Neuronal stem cell (in vitro differentiated cells): Measurements from ENCODE around the gene FAM8A1.

Source experiments
- DNase-seq: peaks from one replicate; pipeline ENCODE4 v3.0.0-alpha.2; 2013; ENCODE audit warnings: low spot score
- H2AFZ ChIP-seq: one replicate; pipeline ENCODE4 v1.6.1; 2013; ENCODE audit warnings: mild to moderate bottlenecking, low read length, inconsistent platforms
- H2AK5ac ChIP-seq: 2 replicates; pipeline ENCODE4 v1.6.1; 2013; ENCODE audit warnings: low read depth, mild to moderate bottlenecking, inconsistent platforms, low read length, moderate library complexity, mixed read lengths
- H2BK120ac ChIP-seq: 2 replicates; pipeline ENCODE4 v1.6.1; 2013; ENCODE audit warnings: low read depth, mild to moderate bottlenecking, inconsistent platforms, low read length, moderate library complexity, mixed read lengths
- H2BK12ac ChIP-seq: one replicate; pipeline ENCODE4 v1.6.1; 2013; ENCODE audit warnings: low read length, inconsistent platforms
- H2BK15ac ChIP-seq: 2 replicates; pipeline ENCODE4 v1.6.1; 2013; ENCODE audit warnings: mild to moderate bottlenecking, low read length, inconsistent platforms, mixed read lengths
- H2BK5ac ChIP-seq: one replicate; pipeline ENCODE4 v1.6.1; 2013; ENCODE audit warnings: inconsistent platforms, mild to moderate bottlenecking, low read length, moderate library complexity
- H3K14ac ChIP-seq: one replicate; pipeline ENCODE4 v1.6.1; 2013; ENCODE audit warnings: low read length, inconsistent platforms
- H3K18ac ChIP-seq: 2 replicates; pipeline ENCODE4 v1.6.1; 2013; ENCODE audit warnings: low read length, inconsistent platforms
- H3K23ac ChIP-seq: 2 replicates; pipeline ENCODE4 v1.6.1; 2013; ENCODE audit warnings: low read depth, mild to moderate bottlenecking, mixed read lengths, low read length, inconsistent platforms; ENCODE audit not compliant: poor library complexity
- H3K27ac ChIP-seq: replicated peaks from 3 replicates; pipeline ENCODE4 v1.5.1; 2013; ENCODE audit warnings: low read length, inconsistent platforms
- H3K27me3 ChIP-seq, 3 experiments: 2 replicates each; pipeline ENCODE4 v1.6.1; 2013; ENCODE audit warnings: low read length in 3 of 3, mild to moderate bottlenecking in 2 of 3, inconsistent platforms in 1 of 3, low read depth in 1 of 3, mixed read lengths in 1 of 3, moderate library complexity in 1 of 3; ENCODE audit not compliant: control insufficient read depth in 3 of 3, insufficient read depth in 3 of 3
- H3K36me3 ChIP-seq, 2 donors: replicated peaks in 1 of 2; 2 replicates each; pipeline ENCODE4 v1.6.1; 2013; ENCODE audit warnings: low read length in 2 of 2; ENCODE audit not compliant: control insufficient read depth in 2 of 2, insufficient read depth in 2 of 2
- H3K4ac ChIP-seq: 2 replicates; pipeline ENCODE4 v1.6.1; 2013; ENCODE audit warnings: inconsistent platforms, mild to moderate bottlenecking, low read length, moderate library complexity
- H3K4me1 ChIP-seq, 2 donors: 1 replicate in 1 of 2; 2 replicates in 1 of 2; pipeline ENCODE4 v1.6.1; 2013; ENCODE audit warnings: low read length in 2 of 2, low read depth in 1 of 2; ENCODE audit not compliant: control insufficient read depth in 2 of 2, insufficient read depth in 1 of 2
- H3K4me2 ChIP-seq: one replicate; pipeline ENCODE4 v1.6.1; 2013; ENCODE audit warnings: mild to moderate bottlenecking, low read length, inconsistent platforms; ENCODE audit not compliant: insufficient read depth, poor library complexity, severe bottlenecking
- H3K4me3 ChIP-seq, 2 donors: 2 replicates each; pipeline ENCODE4 v1.5.1; 2013; ENCODE audit warnings: low read length in 2 of 2, mild to moderate bottlenecking in 2 of 2, inconsistent platforms in 1 of 2, moderate library complexity in 1 of 2
- H3K79me1 ChIP-seq: one replicate; pipeline ENCODE4 v1.6.1; 2013; ENCODE audit warnings: low read depth, mild to moderate bottlenecking, inconsistent platforms, low read length, moderate library complexity
- H3K9ac ChIP-seq: one replicate; pipeline ENCODE4 v1.6.1; 2013; ENCODE audit warnings: mild to moderate bottlenecking, low read depth, low read length, inconsistent platforms; ENCODE audit not compliant: poor library complexity
- H3K9me3 ChIP-seq, 2 donors: replicated peaks in 1 of 2; 2 replicates each; pipeline versions ENCODE3 to v1.6.1; 2013; ENCODE audit warnings: low read length in 2 of 2, mild to moderate bottlenecking in 2 of 2, inconsistent platforms in 1 of 2, low read depth in 1 of 2, mixed read lengths in 1 of 2, moderate library complexity in 1 of 2; ENCODE audit not compliant: control insufficient read depth in 2 of 2, insufficient read depth in 1 of 2
- H4K8ac ChIP-seq: one replicate; pipeline ENCODE4 v1.6.1; 2013; ENCODE audit warnings: low read depth, mild to moderate bottlenecking, inconsistent platforms, low read length, moderate library complexity
- H4K91ac ChIP-seq: one replicate; pipeline ENCODE4 v1.6.1; 2013; ENCODE audit warnings: low read length, low read depth, mild to moderate bottlenecking, inconsistent platforms; ENCODE audit not compliant: poor library complexity
- WGBS, 2 donors: extraction: QIAGEN DNeasy Blood & Tissue Kit; methylation state at CpG; one replicate each; pipeline ENCODE4 v1.1.7; 2013; ENCODE audit warnings: missing lambda C conversion rate in 2 of 2, mixed read lengths in 1 of 2; ENCODE audit not compliant: insufficient read length in 2 of 2, insufficient replicate concordance in 1 of 2; ENCODE audit errors: extremely low coverage in 2 of 2; 5-methylcytosine and 5-hydroxymethylcytosine counted together

Gene FAM8A1

DNA sequence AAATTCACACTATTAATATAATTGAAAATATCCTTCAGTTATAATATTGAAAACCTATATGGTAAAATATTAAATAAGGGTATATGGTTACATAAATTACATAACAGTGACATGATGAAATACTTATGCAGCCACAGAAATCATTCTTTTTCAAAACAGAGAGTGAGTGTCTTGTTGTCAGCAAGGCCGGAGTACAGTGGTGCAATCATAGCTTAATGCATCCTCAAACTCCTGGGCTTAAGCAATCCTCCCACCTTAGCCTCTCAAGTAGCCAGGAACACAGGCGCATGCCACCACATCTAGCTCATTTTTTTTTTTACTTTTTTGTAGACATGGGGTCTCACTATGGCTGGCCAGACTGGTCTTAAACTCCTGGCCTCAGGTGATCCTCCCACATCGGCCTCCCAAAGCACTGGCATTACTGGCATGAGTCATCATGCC, 40.4 kb downstream of the FAM8A1 start:
- Histone ChIP-seq H3K4me1 (no peaks in the 10 kb centered on the region), H3K4ac (no peak overlapping the region), H3K18ac (no peak overlapping the region), H3K23ac (no peak overlapping the region), H3K27me3 (no peaks in the 10 kb centered on the region), H2BK12ac (no peak overlapping the region), H4K8ac (no peak overlapping the region), H3K4me2 (no peak overlapping the region), H2AK5ac (no peak overlapping the region), H2BK120ac (no peak overlapping the region), H3K9ac (no peak overlapping the region), H3K4me3 (no peak overlapping the region), H2AFZ (no peak overlapping the region), H3K14ac (no peak overlapping the region), H3K36me3 (peaks cover 26 to 99% of the 10 kb centered on the region in 2 donors), H2BK15ac (no peak overlapping the region), H3K79me1 (peaks cover 2% of the 10 kb centered on the region), H2BK5ac (no peak overlapping the region), H3K27ac (no peak overlapping the region), H3K9me3 (no peaks in the 10 kb centered on the region), H4K91ac (no peak overlapping the region)
- no peak for DNase-seq
- WGBS, 2 donors = no CpG with 5 or more reads among the region's 3 CpGs

DNA sequence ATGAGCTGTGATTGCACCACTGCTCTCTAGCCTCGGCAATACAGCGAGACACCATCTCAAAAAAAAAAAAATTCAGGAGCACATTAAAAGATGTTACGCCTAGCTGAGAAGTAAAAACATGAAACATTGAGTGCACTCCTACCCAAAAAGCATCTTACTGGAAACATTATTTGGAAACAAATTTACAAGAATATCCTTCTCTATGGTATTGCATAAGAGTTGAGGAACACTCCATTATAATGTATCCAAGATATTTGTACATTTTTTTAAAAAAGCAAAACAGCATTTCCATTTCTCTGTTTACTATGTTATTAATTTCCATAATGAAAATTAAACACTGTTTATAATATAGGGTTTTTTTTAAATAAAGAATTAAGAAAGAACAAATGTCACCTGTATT, 48.6 kb downstream of the FAM8A1 start:
- H3K4me2 ChIP-seq = no peak overlapping the region
- H4K8ac ChIP-seq = no peak overlapping the region
- H3K27me3 ChIP-seq = no peaks in the 10 kb centered on the region
- no peak overlapping the region for H2BK15ac ChIP-seq
- no CpG with 5 or more reads among the region's 3 CpGs for WGBS, 2 donors
- H2AK5ac ChIP-seq = no peak overlapping the region
- H3K4me3 ChIP-seq = no peak overlapping the region
- H3K18ac ChIP-seq = no peak overlapping the region
- H2BK12ac ChIP-seq = no peak overlapping the region
- H3K79me1 ChIP-seq = peaks cover 4% of the 10 kb centered on the region
- H3K9ac ChIP-seq = no peak overlapping the region
- no peak overlapping the region for H2BK120ac ChIP-seq
- no peak overlapping the region for H3K14ac ChIP-seq
- DNase-seq = no peak
- no peaks in the 10 kb centered on the region for H3K9me3 ChIP-seq
- no peak overlapping the region for H4K91ac ChIP-seq
- no peaks in the 10 kb centered on the region for H3K4me1 ChIP-seq
- H2AFZ ChIP-seq = no peak overlapping the region
- H3K23ac ChIP-seq = no peak overlapping the region
- peaks cover 20 to 97% of the 10 kb centered on the region in 2 donors for H3K36me3 ChIP-seq
- no peak overlapping the region for H2BK5ac ChIP-seq
- H3K27ac ChIP-seq = no peak overlapping the region
- no peak overlapping the region for H3K4ac ChIP-seq

DNA sequence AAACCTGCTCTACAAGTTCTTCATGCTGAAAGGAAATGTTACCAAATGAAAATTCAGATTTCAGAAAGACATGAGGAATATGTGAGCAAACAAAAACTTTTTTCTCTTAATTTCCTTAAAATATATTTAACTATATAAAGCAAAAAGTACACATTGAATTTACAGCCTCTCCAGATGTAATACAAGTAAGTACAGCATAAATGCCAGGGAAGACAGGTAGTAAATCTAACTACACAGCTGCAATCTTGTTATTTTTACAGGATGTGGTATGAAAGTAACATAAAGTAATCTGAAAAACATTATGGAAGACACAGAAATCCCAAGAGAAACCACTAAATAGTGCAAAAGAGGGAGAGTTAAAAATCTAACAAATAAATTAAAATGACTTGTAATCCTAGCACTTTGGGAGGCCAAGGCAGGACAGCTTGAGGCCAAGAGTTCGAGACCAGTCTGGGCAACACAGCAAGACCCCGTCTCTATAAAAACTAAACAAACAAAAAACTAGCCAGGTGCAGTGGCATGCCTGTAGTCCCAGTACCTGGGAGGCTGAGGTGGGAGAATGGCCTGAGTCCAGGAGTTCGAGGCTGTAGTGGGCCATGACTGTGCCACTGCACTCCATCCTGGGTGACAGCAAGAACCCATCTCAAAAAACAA, 50.7 kb downstream of the FAM8A1 start:
- no peak overlapping the region for H4K8ac ChIP-seq
- WGBS, 2 donors = no CpG with 5 or more reads among the region's 3 CpGs
- H3K4me2 ChIP-seq = no peak overlapping the region
- no peak overlapping the region for H4K91ac ChIP-seq
- H2AK5ac ChIP-seq = no peak overlapping the region
- H2BK120ac ChIP-seq = no peak overlapping the region
- H2BK5ac ChIP-seq = no peak overlapping the region
- H3K4ac ChIP-seq = no peak overlapping the region
- H3K27me3 ChIP-seq = no peaks in the 10 kb centered on the region
- peaks cover 13 to 97% of the 10 kb centered on the region in 2 donors for H3K36me3 ChIP-seq
- peaks cover 4% of the 10 kb centered on the region for H3K79me1 ChIP-seq
- no peak overlapping the region for H3K14ac ChIP-seq
- H3K9me3 ChIP-seq = no peaks in the 10 kb centered on the region
- no peak overlapping the region for H3K9ac ChIP-seq
- H3K18ac ChIP-seq = no peak overlapping the region
- no peaks in the 10 kb centered on the region for H3K4me1 ChIP-seq
- no peak overlapping the region for H3K4me3 ChIP-seq
- no peak overlapping the region for H3K23ac ChIP-seq
- no peak for DNase-seq
- H2BK12ac ChIP-seq = no peak overlapping the region
- no peak overlapping the region for H2BK15ac ChIP-seq
- no peak overlapping the region for H2AFZ ChIP-seq
- H3K27ac ChIP-seq = no peak overlapping the region

GRCh38 chr6:17653198-17653882, 53.2 kb downstream of the FAM8A1 start:
- Histone ChIP-seq H2BK120ac (no peak overlapping the region), H4K8ac (no peak overlapping the region), H3K14ac (no peak overlapping the region), H3K27me3 (no peaks in the 10 kb centered on the region), H4K91ac (no peak overlapping the region), H2AK5ac (no peak overlapping the region), H3K4ac (no peak overlapping the region), H2BK15ac (no peak overlapping the region), H3K79me1 (peaks cover 4% of the 10 kb centered on the region), H3K36me3 (peaks cover 16 to 99% of the 10 kb centered on the region in 2 donors), H3K4me2 (no peak overlapping the region), H3K9me3 (no peaks in the 10 kb centered on the region), H2BK12ac (no peak overlapping the region), H3K4me1 (no peaks in the 10 kb centered on the region), H3K27ac (no peak overlapping the region), H2AFZ (no peak overlapping the region), H3K9ac (no peak overlapping the region), H3K18ac (no peak overlapping the region), H3K23ac (no peak overlapping the region), H2BK5ac (no peak overlapping the region), H3K4me3 (no peak overlapping the region)
- WGBS, 2 donors = no CpG with 5 or more reads among the region's 5 CpGs
- no peak for DNase-seq
